ELR (cell line): ENCODE results near the gene STK32B.
A peak's percentile ranks its signal among the peaks of the same experiment; 100 is the strongest.

Experiments used
- DNase-seq: peaks from one replicate; pipeline ENCODE4 v3.0.0-alpha.2; 2015; ENCODE audit warnings: low read depth

STK32B gene

GRCh38 chr4:5069901-5070300 is 18.6 kb downstream of the STK32B start:
- no peak for DNase-seq

DNA sequence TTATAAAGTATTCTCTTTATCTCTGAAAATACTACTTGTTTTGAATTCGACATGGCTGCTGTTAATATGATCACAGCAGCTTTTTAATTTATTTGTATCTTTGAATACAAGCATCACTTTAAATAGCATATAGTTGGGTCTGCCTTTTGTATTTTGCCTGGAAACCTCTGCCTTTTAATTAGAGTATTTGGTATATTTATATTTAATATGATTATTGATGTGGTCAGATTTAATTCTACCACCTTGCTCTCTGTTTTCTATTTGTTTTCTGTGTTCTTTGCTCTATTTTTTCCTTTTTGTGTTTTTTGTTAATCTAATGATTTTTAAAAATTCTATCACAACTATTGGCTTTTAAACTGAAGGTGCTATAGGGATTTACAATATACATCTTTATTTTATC is 21.7 kb downstream of the STK32B start:
- no peak for DNase-seq

GRCh38 chr4:5078009-5078408 is 26.7 kb downstream of the STK32B start:
- no peak for DNase-seq

GRCh38 chr4:5079581-5079980 is 28.3 kb downstream of the STK32B start:
- peak; percentile 5 for DNase-seq

- no peak for DNase-seq
These were observed 30.2 kb downstream of the STK32B start for GRCh38 chr4:5081441-5081999.

DNA sequence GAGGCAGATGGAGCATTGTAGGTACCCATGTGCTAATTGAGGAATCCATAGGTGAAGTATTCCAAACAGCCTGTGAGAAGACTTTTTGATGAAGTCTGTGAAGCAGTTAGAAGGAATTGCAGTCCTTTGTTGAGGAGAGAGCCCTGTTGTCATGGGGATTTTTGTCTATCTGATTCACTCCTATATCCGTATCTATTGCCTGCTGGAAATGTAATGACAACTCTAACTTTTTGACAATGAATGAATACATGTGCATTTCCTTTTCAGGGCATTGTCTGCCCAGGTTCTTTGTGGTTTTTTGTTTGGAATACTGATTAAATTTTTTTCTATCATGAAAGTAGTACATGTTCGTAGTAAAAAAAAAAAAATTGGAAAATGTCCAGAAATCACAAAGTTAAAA is 31.1 kb downstream of the STK32B start:
- DNase-seq, result no peak

GRCh38 chr4:5084911-5085475 is 33.7 kb downstream of the STK32B start:
- peak; percentile 1 for DNase-seq

DNA sequence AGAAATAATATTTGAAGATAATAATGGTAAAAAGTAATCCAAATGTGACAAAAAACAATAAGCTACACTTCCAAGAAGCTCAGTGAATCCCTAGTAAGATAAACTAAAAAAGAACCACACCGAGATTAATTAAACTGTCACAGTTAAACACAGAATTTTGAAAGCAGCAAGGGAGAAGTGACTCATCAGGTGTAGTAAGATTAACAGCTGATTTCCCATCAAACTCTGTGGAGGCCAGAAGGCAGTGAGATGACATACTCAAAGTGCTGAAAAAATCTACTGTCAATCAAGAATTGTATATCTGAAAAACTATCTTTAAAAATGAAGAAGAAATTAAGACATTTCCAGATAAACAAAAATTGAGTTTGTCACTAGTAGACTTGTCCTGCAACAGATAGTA is 35.3 kb downstream of the STK32B start:
- DNase-seq, result no peak

DNA sequence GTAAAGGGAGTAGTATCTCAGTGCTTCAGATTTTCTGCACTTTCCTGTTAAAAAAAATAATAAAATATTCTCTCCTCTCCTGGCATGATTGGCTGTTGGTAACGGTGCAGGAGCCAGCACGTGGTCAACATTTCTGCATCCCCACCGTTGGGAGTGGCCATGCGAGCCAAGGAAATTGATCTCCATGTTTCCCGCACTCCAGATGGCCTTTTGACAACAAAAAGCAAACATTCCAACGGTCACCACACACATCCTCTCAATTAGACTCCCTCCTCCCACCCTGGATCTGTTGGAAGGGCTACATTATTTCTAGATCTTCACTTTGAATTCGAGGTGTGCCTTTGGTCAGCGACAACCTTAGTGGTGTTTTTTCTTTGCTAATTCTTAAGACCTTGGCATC is 45.0 kb downstream of the STK32B start:
- DNase-seq, result no peak

DNA sequence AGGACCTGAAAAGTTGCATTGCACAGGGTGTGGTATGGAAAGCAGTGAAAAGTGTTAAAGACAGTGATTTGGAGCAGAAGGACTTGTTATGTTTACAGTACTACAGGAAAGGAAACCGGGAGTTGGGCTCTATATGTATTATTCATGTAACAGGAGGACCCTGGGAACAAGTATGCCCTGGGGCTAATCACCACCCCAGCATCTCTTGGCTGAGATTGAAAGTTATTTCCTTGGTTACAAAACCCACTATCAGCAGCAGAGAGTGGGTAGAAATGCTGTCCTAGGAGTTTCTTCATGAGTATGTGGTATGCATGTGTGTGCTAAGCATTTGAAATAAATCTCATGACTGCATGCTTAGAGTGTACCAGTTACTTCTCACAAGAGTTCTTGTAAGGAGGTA is 46.9 kb downstream of the STK32B start:
- DNase-seq, result peak; percentile 19

DNA sequence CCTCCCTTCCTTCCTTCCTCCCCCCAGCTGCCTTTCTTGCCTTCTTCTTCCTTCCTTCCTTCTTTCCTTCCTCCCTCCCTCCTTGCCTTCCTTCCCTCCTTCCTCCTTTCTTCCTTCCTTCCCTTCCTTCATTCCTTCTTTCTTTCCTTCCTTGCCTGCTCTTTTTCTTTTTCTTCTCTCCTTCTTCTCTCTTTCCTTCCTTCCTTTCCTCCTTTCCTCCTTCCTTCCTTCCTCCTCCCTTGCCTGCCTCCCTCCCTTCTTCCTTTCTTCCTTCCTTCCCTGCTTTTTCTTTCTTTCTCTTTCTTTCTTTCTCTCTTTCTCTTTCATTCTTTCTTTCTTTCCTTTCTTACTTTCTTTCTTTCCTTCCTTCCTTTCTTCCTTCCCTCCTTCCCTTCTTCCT is 49.1 kb downstream of the STK32B start:
- DNase-seq, result no peak

DNA sequence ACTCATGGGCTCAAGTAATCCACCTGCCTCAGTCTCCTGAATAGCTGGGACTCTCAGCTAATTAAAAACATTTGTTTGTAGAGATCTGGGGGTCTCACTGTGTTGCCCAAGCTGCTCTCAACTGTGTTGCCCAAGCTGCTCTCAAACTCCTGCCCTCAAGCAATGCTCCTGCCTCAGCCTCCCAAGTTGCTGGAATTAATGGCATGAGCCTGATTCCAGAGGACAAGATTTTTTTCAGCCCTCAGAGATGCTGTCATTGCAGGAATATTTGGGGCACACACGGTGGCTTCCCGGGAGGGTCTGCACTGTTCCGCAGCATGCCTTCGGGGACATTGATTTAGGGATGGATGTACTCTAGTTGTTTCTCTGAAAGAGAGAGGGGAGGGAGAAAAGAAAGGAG is 49.7 kb downstream of the STK32B start:
- DNase-seq, result no peak

DNA sequence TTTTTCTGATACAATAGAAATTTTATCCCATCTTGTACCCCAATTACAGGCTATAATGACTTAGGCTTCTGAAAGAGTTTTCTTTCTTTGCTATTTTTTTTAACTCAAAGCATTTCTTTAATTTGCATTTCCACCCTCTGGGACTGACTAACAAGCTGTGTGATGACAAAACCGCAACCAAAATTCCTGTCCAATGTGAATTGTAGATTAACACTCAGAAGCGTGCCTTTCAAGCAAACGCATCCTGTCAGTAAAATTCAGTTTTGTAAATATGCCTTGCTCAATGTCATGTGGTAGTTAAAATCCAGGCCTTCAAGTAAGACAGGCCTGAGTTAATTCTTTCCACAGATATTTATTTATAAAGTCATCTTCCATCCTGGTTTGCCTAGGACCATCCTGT is 50.3 kb downstream of the STK32B start:
- no peak for DNase-seq

GRCh38 chr4:5110901-5111300 is 59.6 kb downstream of the STK32B start:
- no peak for DNase-seq

DNA sequence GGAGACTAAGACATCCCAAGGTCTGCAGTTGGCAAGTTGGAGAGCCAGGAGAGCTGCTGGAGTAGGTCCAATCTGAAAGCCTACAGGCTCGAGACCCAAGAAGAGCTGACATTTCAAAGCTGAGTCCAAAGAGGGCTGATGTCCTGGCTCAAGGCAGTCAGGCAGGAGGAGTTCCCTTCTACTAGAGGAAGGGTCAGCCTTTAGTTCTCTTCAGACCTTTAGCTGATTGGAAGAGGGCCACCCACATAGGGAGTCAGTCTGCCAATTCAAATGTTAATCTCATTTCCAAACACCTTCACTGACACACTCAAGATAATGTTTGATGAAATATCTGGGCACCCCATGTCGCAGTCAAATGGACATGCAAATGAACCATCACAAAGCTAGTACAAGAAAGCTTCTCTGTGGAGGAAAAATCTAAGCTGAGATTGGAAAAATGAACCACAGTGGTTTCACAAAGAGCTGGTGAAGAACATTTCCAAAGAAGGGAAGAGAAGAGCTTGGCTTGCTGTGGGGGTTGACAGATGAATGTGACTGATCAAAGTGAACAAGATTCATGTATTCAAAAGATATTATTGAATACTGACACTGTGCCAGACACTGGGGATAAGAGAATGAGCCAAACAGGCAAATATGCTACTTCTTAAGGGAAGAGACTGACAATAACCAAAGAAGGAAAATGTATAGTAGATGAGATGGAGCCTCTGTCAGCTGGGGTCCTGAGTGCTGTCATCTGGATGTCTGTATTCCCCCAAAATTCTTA is 61.2 kb downstream of the STK32B start:
- no peak for DNase-seq

GRCh38 chr4:5114950-5115349 is 63.7 kb downstream of the STK32B start:
- no peak for DNase-seq

DNA sequence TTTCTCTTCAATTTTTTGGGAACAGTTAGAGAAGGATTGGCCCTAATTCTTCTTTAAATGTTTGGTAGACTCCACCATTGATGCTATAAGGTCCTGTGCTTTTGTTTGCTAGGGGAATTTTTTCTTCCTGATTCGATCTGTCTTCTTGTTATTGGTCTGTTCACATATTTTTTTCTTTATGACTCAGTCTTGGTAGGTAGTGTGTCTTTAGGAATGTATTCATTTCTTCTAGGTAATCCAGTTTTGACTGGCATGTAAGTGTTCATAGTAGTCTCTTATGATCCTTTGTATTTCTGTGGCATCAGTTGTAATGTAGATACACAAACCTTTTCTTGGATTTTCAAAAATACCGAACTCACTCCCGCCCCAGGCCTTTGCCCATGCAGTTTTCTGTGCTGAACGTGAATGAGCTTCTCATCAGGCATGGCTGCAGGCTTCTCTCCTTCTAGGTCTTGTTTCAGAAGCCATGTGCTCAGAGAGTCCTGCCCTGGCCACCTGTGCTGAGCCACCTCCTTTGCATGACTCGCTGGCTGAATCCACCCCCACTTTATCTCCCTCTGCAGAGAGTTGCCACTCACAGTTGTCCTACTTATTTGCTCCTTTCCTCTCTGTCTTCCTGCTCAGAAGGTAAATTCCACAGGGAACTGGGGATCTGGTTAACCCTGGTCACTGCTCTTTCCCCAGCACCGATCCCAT is 67.0 kb downstream of the STK32B start:
- no peak for DNase-seq

DNA sequence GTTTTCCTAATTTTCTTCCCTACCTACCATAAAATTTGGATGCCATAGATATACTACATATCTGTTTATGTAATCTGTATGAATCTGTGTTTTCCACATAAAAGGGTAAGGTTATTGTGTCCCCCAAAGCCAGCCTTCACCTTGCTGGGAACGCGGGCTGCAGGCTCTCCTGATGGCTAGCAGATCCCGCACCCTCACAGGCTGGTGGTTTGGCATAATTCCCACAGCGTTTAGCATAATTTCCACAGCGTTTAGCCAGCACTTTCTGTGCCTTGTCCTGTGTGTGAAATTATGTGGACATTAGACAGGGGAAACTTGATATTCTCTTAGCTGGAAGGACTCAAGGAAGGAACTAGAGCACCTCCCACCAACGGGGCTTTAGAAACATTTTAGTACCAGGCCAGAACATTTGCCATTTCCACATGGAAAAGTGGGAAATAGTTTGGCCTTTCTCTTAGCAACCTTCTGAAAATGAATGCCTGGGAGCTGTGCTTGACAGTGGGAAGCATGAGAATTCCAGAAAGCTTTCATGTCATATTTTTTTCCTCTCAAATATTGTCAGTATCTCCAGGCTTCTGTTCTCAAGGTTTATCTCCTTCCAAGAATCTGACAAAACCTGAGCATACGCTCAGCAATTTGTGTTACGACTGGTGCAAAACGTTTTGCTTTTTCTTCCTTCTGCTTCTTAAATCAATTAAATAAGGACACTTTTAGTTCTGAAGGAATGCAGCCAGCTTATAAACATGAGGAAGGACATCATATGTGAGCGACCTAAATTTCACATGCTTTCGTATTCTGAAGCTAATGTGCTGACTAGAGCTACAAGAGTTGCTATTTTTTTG is 67.9 kb downstream of the STK32B start:
- no peak for DNase-seq

GRCh38 chr4:5120067-5120466 is 68.8 kb downstream of the STK32B start:
- no peak for DNase-seq

DNA sequence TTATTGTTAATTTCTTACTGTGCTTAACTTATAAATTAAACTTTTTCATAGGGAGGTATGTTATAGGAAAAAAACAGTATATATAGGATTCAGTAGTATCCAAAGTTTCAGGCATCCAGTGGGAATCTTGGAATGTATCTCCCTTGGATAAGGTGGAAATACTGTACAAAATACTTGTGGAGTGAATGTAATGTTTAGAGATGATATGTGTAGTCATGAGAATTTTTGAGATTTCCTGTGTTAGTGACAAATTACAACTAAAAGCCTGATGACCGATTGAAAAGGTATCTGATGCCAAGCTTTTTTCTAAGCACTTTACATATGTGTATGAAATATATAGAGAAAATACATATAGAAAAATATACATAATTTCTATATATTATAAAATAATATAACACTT is 69.2 kb downstream of the STK32B start:
- DNase-seq, result no peak

- DNase-seq, result no peak
These were observed 70.8 kb downstream of the STK32B start for GRCh38 chr4:5122114-5122513.

GRCh38 chr4:5124876-5125275 is 73.6 kb downstream of the STK32B start:
- DNase-seq, result no peak
